ENCODE data around the gene PHLPP1.

PHLPP1 gene

GRCh38 chr18:62839874-62840713, 124.8 kb downstream of the PHLPP1 start:
- ATAC-seq = no peak
- no peak for TF ChIP-seq ISL1 (CRISPR knock-in tag; IDR thresholded peaks at IDR 0.05)
- TF ChIP-seq ZNF70 (CRISPR knock-in tag; IDR thresholded peaks at IDR 0.05) = no peak
- TF ChIP-seq PATZ1 (CRISPR knock-in tag; IDR thresholded peaks at IDR 0.05; ENCODE audit: borderline replicate concordance) = no peak
- TF ChIP-seq SNAI2 (CRISPR knock-in tag; IDR thresholded peaks at IDR 0.05) = no peak
- TF ChIP-seq ZNF8 (CRISPR knock-in tag; IDR thresholded peaks at IDR 0.05) = no peak
- no peak for TF ChIP-seq ARNTL (CRISPR knock-in tag; IDR thresholded peaks at IDR 0.05; ENCODE audit: borderline replicate concordance, low read depth)
- no peak for TF ChIP-seq RARB (CRISPR knock-in tag; IDR thresholded peaks at IDR 0.05)
- no peak for TF ChIP-seq TCF4 (CRISPR knock-in tag; IDR thresholded peaks at IDR 0.05; ENCODE audit: borderline replicate concordance)
- TF ChIP-seq TSHZ2 (CRISPR knock-in tag; IDR thresholded peaks at IDR 0.05) = no peak
- TF ChIP-seq ZC3H10 (CRISPR knock-in tag; IDR thresholded peaks at IDR 0.05) = no peak
- no peak for TF ChIP-seq ZNF565 (CRISPR knock-in tag; conservative IDR thresholded peaks at IDR 0.05; ENCODE audit: low read depth)
- no peak for TF ChIP-seq ZFP3 (CRISPR knock-in tag; IDR thresholded peaks at IDR 0.05)
- no peak for TF ChIP-seq TOX (CRISPR knock-in tag; IDR thresholded peaks at IDR 0.05; ENCODE audit: borderline replicate concordance)
- TF ChIP-seq OSR1 (CRISPR knock-in tag; IDR thresholded peaks at IDR 0.05) = no peak
- TF ChIP-seq, protein P1, sequence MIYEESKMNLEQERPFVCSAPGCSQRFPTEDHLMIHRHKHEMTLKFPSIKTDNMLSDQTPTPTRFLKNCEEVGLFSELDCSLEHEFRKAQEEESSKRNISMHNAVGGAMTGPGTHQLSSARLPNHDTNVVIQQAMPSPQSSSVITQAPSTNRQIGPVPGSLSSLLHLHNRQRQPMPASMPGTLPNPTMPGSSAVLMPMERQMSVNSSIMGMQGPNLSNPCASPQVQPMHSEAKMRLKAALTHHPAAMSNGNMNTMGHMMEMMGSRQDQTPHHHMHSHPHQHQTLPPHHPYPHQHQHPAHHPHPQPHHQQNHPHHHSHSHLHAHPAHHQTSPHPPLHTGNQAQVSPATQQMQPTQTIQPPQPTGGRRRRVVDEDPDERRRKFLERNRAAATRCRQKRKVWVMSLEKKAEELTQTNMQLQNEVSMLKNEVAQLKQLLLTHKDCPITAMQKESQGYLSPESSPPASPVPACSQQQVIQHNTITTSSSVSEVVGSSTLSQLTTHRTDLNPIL (CRISPR knock-in tag; IDR thresholded peaks at IDR 0.05; ENCODE audit: low read depth) = no peak
- TF ChIP-seq CSDC2 (CRISPR knock-in tag; IDR thresholded peaks at IDR 0.05) = no peak
- TF ChIP-seq ZFP30 (CRISPR knock-in tag; IDR thresholded peaks at IDR 0.05) = no peak
- TF ChIP-seq ESRRG (CRISPR knock-in tag; IDR thresholded peaks at IDR 0.05) = no peak

DNA sequence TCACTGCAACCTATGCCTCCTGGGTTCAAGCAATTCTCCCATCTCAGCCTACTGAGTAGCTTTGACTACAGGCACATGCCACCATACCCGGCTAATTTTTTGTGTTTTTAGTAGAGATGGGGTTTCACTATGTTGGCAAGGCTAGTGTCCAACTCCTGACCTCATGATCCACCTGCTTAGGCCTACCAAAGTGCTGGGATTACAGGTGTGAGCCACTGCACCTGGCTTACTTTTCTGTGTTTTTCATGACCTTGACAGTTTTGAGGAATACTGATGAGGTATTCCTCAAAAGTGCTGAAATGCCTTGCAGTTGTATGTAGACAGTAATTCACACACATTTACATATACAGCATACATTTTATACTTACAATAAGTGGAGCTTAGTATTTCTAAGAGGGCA, 126.1 kb downstream of the PHLPP1 start:
- no peak for TF ChIP-seq ZC3H10 (CRISPR knock-in tag; IDR thresholded peaks at IDR 0.05)
- TF ChIP-seq, protein P2, sequence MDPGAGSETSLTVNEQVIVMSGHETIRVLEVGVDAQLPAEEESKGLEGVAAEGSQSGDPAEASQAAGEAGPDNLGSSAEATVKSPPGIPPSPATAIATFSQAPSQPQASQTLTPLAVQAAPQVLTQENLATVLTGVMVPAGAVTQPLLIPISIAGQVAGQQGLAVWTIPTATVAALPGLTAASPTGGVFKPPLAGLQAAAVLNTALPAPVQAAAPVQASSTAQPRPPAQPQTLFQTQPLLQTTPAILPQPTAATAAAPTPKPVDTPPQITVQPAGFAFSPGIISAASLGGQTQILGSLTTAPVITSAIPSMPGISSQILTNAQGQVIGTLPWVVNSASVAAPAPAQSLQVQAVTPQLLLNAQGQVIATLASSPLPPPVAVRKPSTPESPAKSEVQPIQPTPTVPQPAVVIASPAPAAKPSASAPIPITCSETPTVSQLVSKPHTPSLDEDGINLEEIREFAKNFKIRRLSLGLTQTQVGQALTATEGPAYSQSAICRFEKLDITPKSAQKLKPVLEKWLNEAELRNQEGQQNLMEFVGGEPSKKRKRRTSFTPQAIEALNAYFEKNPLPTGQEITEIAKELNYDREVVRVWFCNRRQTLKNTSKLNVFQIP (CRISPR knock-in tag; IDR thresholded peaks at IDR 0.05; ENCODE audit: borderline replicate concordance, low read depth) = no peak
- no peak for TF ChIP-seq TSHZ2 (CRISPR knock-in tag; IDR thresholded peaks at IDR 0.05)
- TF ChIP-seq OSR1 (CRISPR knock-in tag; IDR thresholded peaks at IDR 0.05) = no peak
- no peak for TF ChIP-seq ESRRG (CRISPR knock-in tag; IDR thresholded peaks at IDR 0.05)
- no peak for TF ChIP-seq ZNF70 (CRISPR knock-in tag; IDR thresholded peaks at IDR 0.05)
- no peak for TF ChIP-seq BACH2 (CRISPR knock-in tag; IDR thresholded peaks at IDR 0.05; ENCODE audit: borderline replicate concordance)
- ATAC-seq = no peak

Data from SK-N-SH treated with all-trans-retinoic acid at 6 μM for 48 hours (cell line).